ENCODE data around the gene NCAPD3. TPM values are rescaled to one million over a fixed set of nuclear protein-coding genes. Genes with fewer than 3 reads are reported as not detected.

Gene NCAPD3
- total and polyA plus RNA-seq, 2 donors (not counting 3 experiments of a cell fraction or from before 2014, with no cell fraction given): 22.6 to 43.8 TPM

GRCh38 chr11:134244593-134244992 is 20.8 kb upstream of the NCAPD3 start:
- peak; percentile 36 for DNase-seq (ENCODE audit: low read depth, low spot score)
- H3K36me3 ChIP-seq (ENCODE audit: control insufficient read depth in 2 of 2, extremely low read depth in 1 of 2, insufficient read depth in 2 of 2, low read length in 2 of 2): peaks cover 5 to 46% of the 10 kb centered on the region in 2 experiments
- no peak overlapping the region for H2AFZ ChIP-seq (ENCODE audit: low read depth, low read length)
- H3K9me3 ChIP-seq (replicated peaks; ENCODE audit: control insufficient read depth, insufficient read depth, low read length): no peaks in the 10 kb centered on the region
- intact Hi-C loops (cut with micrococcal nuclease) (loop anchor here (1.0 kb wide), 1 partner anchor 37 kb away; no protein-coding TSS in a partner anchor), dilution Hi-C loops (cut with MboI; ENCODE audit: extremely low pct_ligation_motif_present, low sequenced_read_pairs) (no loop called here)
- no peaks in the 10 kb centered on the region for H3K79me2 ChIP-seq (ENCODE audit: control insufficient read depth, insufficient read depth, low read length)
- ChIA-PET POLR2A (no interaction called here), CTCF (interaction anchor here (1.0 to 2.4 kb wide), 9 partner anchors 9 to 317 kb away, joined by 3 to 21 read pairs (median 4); partner anchors contain the start of genes ACAD8, NCAPD3 and VPS26B)
- no peaks in the 10 kb centered on the region for H4K20me1 ChIP-seq (replicated peaks; ENCODE audit: control insufficient read depth, extremely low read depth, insufficient read depth, low read length)
- TF ChIP-seq MAX (IDR thresholded peaks at IDR 0.05; ENCODE audit: insufficient read depth, insufficient read length): no peak
- no peak for TF ChIP-seq POLR2AphosphoS5 (IDR thresholded peaks at IDR 0.05; ENCODE audit: insufficient read depth, low read depth, low read length)
- peak; percentile 39 to 63 for TF ChIP-seq CTCF (IDR thresholded peaks at IDR 0.05; ENCODE audit: extremely low read depth in 1 of 2, insufficient read depth in 1 of 2, low read depth in 1 of 2, low read length in 2 of 2)
- no peak for TF ChIP-seq POLR2A (IDR thresholded peaks at IDR 0.05; ENCODE audit: low read depth, low read length)
- no peak overlapping the region for H3K4me3 ChIP-seq (replicated peaks in 1 of 3; ENCODE audit: insufficient read depth in 1 of 3, low read depth in 1 of 3, low read length in 3 of 3)
- no TSS peak for BruUV-seq (replicated peaks)
- no peaks in the 10 kb centered on the region for H3K4me1 ChIP-seq (ENCODE audit: control insufficient read depth, extremely low read depth, insufficient read depth, low read length)
- no peak overlapping the region for H3K9ac ChIP-seq (replicated peaks; ENCODE audit: extremely low read depth, insufficient read depth, low read length)
- FAIRE-seq: peak; percentile 67
- H3K27ac ChIP-seq (ENCODE audit: insufficient read depth, low read depth, low read length): no peak overlapping the region
- no peaks in the 10 kb centered on the region for H3K27me3 ChIP-seq (ENCODE audit: control insufficient read depth in 2 of 2, insufficient read depth in 2 of 2, low read length in 2 of 2)
- no peak overlapping the region for H3K4me2 ChIP-seq (ENCODE audit: insufficient read depth, low read length)
- no peaks in the 10 kb centered on the region for H3K9me1 ChIP-seq (replicated peaks; ENCODE audit: control insufficient read depth, extremely low read depth, insufficient read depth, low read length)

- H3K4me1 ChIP-seq (ENCODE audit: control insufficient read depth, extremely low read depth, insufficient read depth, low read length): no peaks in the 10 kb centered on the region
- no peak for FAIRE-seq
- no TSS peak for BruUV-seq (replicated peaks)
- no peak for DNase-seq (ENCODE audit: low read depth, low spot score)
- no peak for TF ChIP-seq FOS (IDR thresholded peaks at IDR 0.05; ENCODE audit: borderline replicate concordance, insufficient read depth, low read length)
- no peak for TF ChIP-seq POLR2A (IDR thresholded peaks at IDR 0.05; ENCODE audit: low read depth, low read length)
- TF ChIP-seq MYC (IDR thresholded peaks at IDR 0.05; ENCODE audit: low read depth, low read length): no peak
- TF ChIP-seq JUN (IDR thresholded peaks at IDR 0.05; ENCODE audit: borderline replicate concordance, insufficient read depth, insufficient read length, low read depth): no peak
- no peak for TF ChIP-seq CTCF (IDR thresholded peaks at IDR 0.05; ENCODE audit: extremely low read depth in 1 of 2, insufficient read depth in 1 of 2, low read depth in 1 of 2, low read length in 2 of 2)
- TF ChIP-seq POLR2AphosphoS5 (IDR thresholded peaks at IDR 0.05; ENCODE audit: insufficient read depth, low read depth, low read length): no peak
- TF ChIP-seq MAX (IDR thresholded peaks at IDR 0.05; ENCODE audit: insufficient read depth, insufficient read length): no peak
- no peak for TF ChIP-seq EZH2 (IDR thresholded peaks at IDR 0.05; ENCODE audit: borderline replicate concordance, low read depth, low read length, severe bottlenecking)
- no peak for TF ChIP-seq GATA2 (IDR thresholded peaks at IDR 0.05; ENCODE audit: insufficient read depth, insufficient read length, low read depth, low read length)
- peaks cover 5 to 48% of the 10 kb centered on the region in 2 experiments for H3K36me3 ChIP-seq (ENCODE audit: control insufficient read depth in 2 of 2, extremely low read depth in 1 of 2, insufficient read depth in 2 of 2, low read length in 2 of 2)
- dilution Hi-C loops (cut with MboI; ENCODE audit: extremely low pct_ligation_motif_present, low sequenced_read_pairs) (no loop called here), intact Hi-C loops (cut with micrococcal nuclease) (loop anchor here (1.0 kb wide), 1 partner anchor 37 kb away; no protein-coding TSS in a partner anchor)
- no peaks in the 10 kb centered on the region for H3K9me3 ChIP-seq (replicated peaks; ENCODE audit: control insufficient read depth, insufficient read depth, low read length)
- no peak overlapping the region for H3K9ac ChIP-seq (replicated peaks; ENCODE audit: extremely low read depth, insufficient read depth, low read length)
- H3K4me2 ChIP-seq (ENCODE audit: insufficient read depth, low read length): no peak overlapping the region
- H4K20me1 ChIP-seq (replicated peaks; ENCODE audit: control insufficient read depth, extremely low read depth, insufficient read depth, low read length): no peaks in the 10 kb centered on the region
- no peaks in the 10 kb centered on the region for H3K27me3 ChIP-seq (ENCODE audit: control insufficient read depth in 2 of 2, insufficient read depth in 2 of 2, low read length in 2 of 2)
- no peak overlapping the region for H2AFZ ChIP-seq (ENCODE audit: low read depth, low read length)
- H3K9me1 ChIP-seq (replicated peaks; ENCODE audit: control insufficient read depth, extremely low read depth, insufficient read depth, low read length): no peaks in the 10 kb centered on the region
- no peaks in the 10 kb centered on the region for H3K79me2 ChIP-seq (ENCODE audit: control insufficient read depth, insufficient read depth, low read length)
- H3K4me3 ChIP-seq (replicated peaks in 1 of 3; ENCODE audit: insufficient read depth in 1 of 3, low read depth in 1 of 3, low read length in 3 of 3): no peak overlapping the region
- ChIA-PET POLR2A (no interaction called here), CTCF (interaction anchor here (1.0 to 2.4 kb wide), 9 partner anchors 10 to 316 kb away, joined by 3 to 21 read pairs (median 4); partner anchors contain the start of genes ACAD8, NCAPD3 and VPS26B)
- no peak overlapping the region for H3K27ac ChIP-seq (ENCODE audit: insufficient read depth, low read depth, low read length)
These were observed 20.1 kb upstream of the NCAPD3 start for GRCh38 chr11:134243913-134244312.
